Panc1 (cell line): ENCODE results near the gene WHRN. TPM values are rescaled to one million over a fixed set of nuclear protein-coding genes. Genes with fewer than 3 reads are reported as not detected.
A peak's percentile ranks its signal among the peaks of the same experiment; 100 is the strongest.

Experiments
- ATAC-seq: fragments of 200-7000 bp; cut with Tn5 transposase; 2 replicates; pipeline ENCODE4 v1.9.1; 2020; ENCODE audit warnings: mild to moderate bottlenecking, moderate library complexity
- BruUV-seq: library from RNA; stranded (reverse); fragments of 400-500 nt; replicated peaks from 2 replicates; lab custom pipeline; 2021; lab: Mats Ljungman, UMichigan
- CTCF ChIA-PET: fragments of 300-600 bp; sonication (Branson Sonifier 250); formaldehyde crosslinking; loops from one replicate; lab custom pipeline; 2022; ENCODE audit warnings: antibody characterized with exemption; lab: Charles Lee
- POLR2A ChIA-PET: fragments of 300-600 bp; sonication (Branson Sonifier 250); formaldehyde crosslinking; loops from one replicate; lab custom pipeline; 2022; ENCODE audit warnings: antibody characterized with exemption; lab: Charles Lee
- DNase-seq: peaks from one replicate; pipeline ENCODE4 v3.0.0-alpha.2; 2010; ENCODE audit warnings: low read depth, low spot score
- H3K27ac ChIP-seq: 2 replicates; pipeline ENCODE4 v1.5.1; 2011; ENCODE audit warnings: mild to moderate bottlenecking, low read length, inconsistent platforms
- H3K27me3 ChIP-seq: fragments of 200-500 bp; sonication (Bioruptor generic); 2 replicates; pipeline ENCODE4 v1.6.0; 2014; ENCODE audit warnings: low read length, inconsistent platforms; ENCODE audit not compliant: control insufficient read depth, insufficient read depth
- H3K36me3 ChIP-seq: fragments of 200-500 bp; sonication (Bioruptor generic); 2 replicates; pipeline ENCODE4 v1.5.1; 2014; ENCODE audit warnings: inconsistent platforms, mild to moderate bottlenecking, low read length, moderate library complexity; ENCODE audit not compliant: control insufficient read depth, insufficient read depth
- H3K4me1 ChIP-seq: 2 replicates; pipeline ENCODE4 v1.5.1; 2011; ENCODE audit warnings: inconsistent platforms, mild to moderate bottlenecking, low read length, moderate library complexity; ENCODE audit not compliant: control insufficient read depth, insufficient read depth
- H3K4me3 ChIP-seq, 2 experiments: 2 replicates each; pipeline ENCODE4 v1.5.1; 2011 to 2012; ENCODE audit warnings: low read depth in 2 of 2, low read length in 2 of 2, mild to moderate bottlenecking in 2 of 2, inconsistent platforms in 1 of 2, moderate library complexity in 1 of 2
- H3K9me3 ChIP-seq: fragments of 200-500 bp; sonication (Bioruptor generic); 2 replicates; pipeline ENCODE4 v1.5.1; 2014; ENCODE audit warnings: low read depth, mild to moderate bottlenecking, inconsistent platforms, low read length, moderate library complexity; ENCODE audit not compliant: control insufficient read depth, insufficient read depth
- CTCF ChIP-seq: fragments of 450-650 bp; IDR thresholded peaks from 2 replicates; pipeline ENCODE4 v1.5.1; 2017; ENCODE audit warnings: mild to moderate bottlenecking
- POLR2AphosphoS5 ChIP-seq: IDR thresholded peaks from 2 replicates; pipeline ENCODE4 v1.6.1; 2012; ENCODE audit warnings: mild to moderate bottlenecking, low read depth, low read length, moderate library complexity
- REST ChIP-seq, 2 experiments: IDR thresholded peaks; 2 replicates each; pipeline ENCODE4 v1.6.1; 2011 to 2012; ENCODE audit warnings: low read depth in 2 of 2, control low read depth in 1 of 2, low read length in 1 of 2, mild to moderate bottlenecking in 1 of 2, moderate library complexity in 1 of 2; ENCODE audit not compliant: insufficient read depth in 1 of 2
- SIN3A ChIP-seq: IDR thresholded peaks from 2 replicates; pipeline ENCODE4 v1.6.1; 2012; ENCODE audit warnings: low read depth, mild to moderate bottlenecking, low read length, moderate library complexity, borderline replicate concordance; ENCODE audit not compliant: insufficient read depth
- TCF7L2 ChIP-seq: IDR thresholded peaks from 2 replicates; pipeline ENCODE4 v1.6.1; 2011; ENCODE audit warnings: mild to moderate bottlenecking, low read depth, low read length, inconsistent platforms
- in situ Hi-C: cut with HindIII; loops from 2 replicates; pipeline ENCODE4 v1.10.0; 2016; ENCODE audit warnings: low sequenced_read_pairs, low pct_unique_long_range_greater_than_20kb
- intact Hi-C: fragments of 100-400 bp; cut with micrococcal nuclease; formaldehyde crosslinking; loops from one replicate; pipeline ENCODE4 v1.10.0; 2022; ENCODE audit not compliant: unreplicated experiment
- total RNA-seq: library from RNA; stranded (reverse); gene quantifications from one replicate; pipeline ENCODE4 v1.2.1, GENCODE V29; 2021; ENCODE audit not compliant: unreplicated experiment

WHRN gene
- total RNA-seq, 1 experiment from 2014 or later: 18.0 TPM

- no peak for ATAC-seq
- Histone ChIP-seq H3K4me3 (no peak overlapping the region), H3K27ac (peak overlapping the region; percentile 68), H3K4me1 (peaks cover 14% of the 10 kb centered on the region), H3K36me3 (no peaks in the 10 kb centered on the region), H3K9me3 (no peaks in the 10 kb centered on the region), H3K27me3 (no peaks in the 10 kb centered on the region)
- intact Hi-C loops: no loop called here
- ChIA-PET CTCF (no interaction called here), POLR2A (no interaction called here)
- BruUV-seq: no TSS peak
- DNase-seq: no peak
- in situ Hi-C loops: no loop called here
- TF ChIP-seq SIN3A: no peak
- TF ChIP-seq CTCF: no peak
- TF ChIP-seq REST (IDR thresholded peaks at IDR 0.05; ENCODE audit: insufficient read depth in 1 of 2, low read depth in 2 of 2, low read length in 1 of 2): no peak
- TF ChIP-seq TCF7L2: no peak
- TF ChIP-seq POLR2AphosphoS5: no peak
These were observed 44.5 kb upstream of the WHRN start for GRCh38 chr9:114549697-114550330.

- POLR2A ChIA-PET: interaction anchor here (0.7 kb wide), 1 partner anchor 58 kb away, joined by 3 read pairs; no protein-coding TSS in a partner anchor
- CTCF ChIA-PET: no interaction called here
These were observed 41.6 kb upstream of the WHRN start for GRCh38 chr9:114546851-114547250.

More at GRCh38 chr9:114546851-114547250, 41.6 kb upstream of the WHRN start:
- TF ChIP-seq REST (IDR thresholded peaks at IDR 0.05; ENCODE audit: insufficient read depth in 1 of 2, low read depth in 2 of 2, low read length in 1 of 2): no peak
- TF ChIP-seq TCF7L2: no peak
- no peak for TF ChIP-seq POLR2AphosphoS5
- TF ChIP-seq CTCF: no peak
- TF ChIP-seq SIN3A: no peak
- DNase-seq (no peak), ATAC-seq (no peak)
- H3K4me1 ChIP-seq: peaks cover 6% of the 10 kb centered on the region
- H3K36me3 ChIP-seq: no peaks in the 10 kb centered on the region
- H3K9me3 ChIP-seq: no peaks in the 10 kb centered on the region
- no peak overlapping the region for H3K27ac ChIP-seq
- no TSS peak for BruUV-seq
- intact Hi-C loops: no loop called here
- H3K27me3 ChIP-seq: no peaks in the 10 kb centered on the region
- in situ Hi-C loops: no loop called here
- H3K4me3 ChIP-seq: no peak overlapping the region
